HG03064 (cell line): Measurements from ENCODE around the gene SYT10.
"Not testable (repeated sequence)": the region's sequence is repeated elsewhere in the genome, so short reads cannot be mapped to it uniquely, and the experiment has no call there.

Source experiments
- ATAC-seq: cut with Tn5 transposase; IDR thresholded peaks from one replicate; pipeline ENCODE4 v1.9.1; 2021; ENCODE audit warnings: low read depth; ENCODE audit not compliant: unreplicated experiment

SYT10 gene

GRCh38 chr12:33370318-33370717, 69.3 kb downstream of the SYT10 start:
- no peak for ATAC-seq

DNA sequence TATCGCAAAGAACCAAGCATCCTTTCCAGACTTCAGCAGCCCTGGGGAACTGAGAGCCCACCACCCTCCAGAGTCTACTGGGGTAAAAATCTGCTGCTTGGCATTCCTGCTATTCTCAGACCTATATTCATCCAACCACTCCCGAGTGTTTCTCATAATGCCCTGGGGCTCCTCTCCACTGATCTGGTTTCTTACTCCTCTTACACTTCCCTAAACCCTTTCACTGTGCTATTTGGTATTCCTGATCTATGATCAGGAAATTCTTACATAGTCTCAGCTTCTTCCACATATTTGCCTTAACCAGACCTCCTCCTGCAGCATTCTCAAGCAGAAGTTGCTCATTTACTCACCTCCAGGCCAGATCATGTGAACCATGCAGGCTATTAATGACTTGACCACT, 82.4 kb downstream of the SYT10 start:
- no peak for ATAC-seq

- no peak for ATAC-seq
These were observed 89.8 kb downstream of the SYT10 start for GRCh38 chr12:33349791-33350190.

DNA sequence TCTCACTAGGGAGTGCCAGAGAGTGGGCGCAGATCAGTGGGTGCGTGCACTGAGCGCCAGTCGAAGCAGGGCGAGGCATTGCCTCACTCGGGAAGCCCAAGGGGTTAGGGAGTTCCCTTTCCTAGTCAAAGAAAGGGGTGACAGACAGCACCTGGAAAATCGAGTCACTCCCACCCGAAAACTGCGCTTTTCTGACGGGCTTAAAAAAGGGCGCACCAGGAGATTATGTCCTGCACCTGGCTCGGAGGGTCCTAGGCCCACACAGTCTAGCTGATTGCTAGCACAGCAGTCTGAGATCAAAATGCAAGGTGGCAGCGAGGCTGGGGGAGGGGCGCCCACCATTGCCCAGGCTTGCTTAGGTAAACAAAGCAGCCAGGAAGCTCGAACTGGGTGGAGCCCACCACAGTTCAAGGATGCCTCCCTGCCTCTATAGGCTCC, 107.6 kb downstream of the SYT10 start:
- ATAC-seq, result not testable (repeated sequence)

GRCh38 chr12:33330940-33331339, 108.7 kb downstream of the SYT10 start:
- no peak for ATAC-seq
